Adrenal gland (tissue), 5 donors: Measurements from ENCODE around the gene HDAC4.
A peak's percentile ranks its signal among the peaks of the same experiment; 100 is the strongest.

Experiments
- POLR2A ChIP-seq, 2 donors: fragments of 450-650 bp; IDR thresholded peaks; one replicate each; pipeline ENCODE4 v1.6.1; 2017; ENCODE audit warnings: antibody characterized with exemption in 2 of 2, mild to moderate bottlenecking in 2 of 2, moderate library complexity in 1 of 2
- TF ChIP-seq, protein P1 (sequence below), 6 experiments: fragments of 450-650 bp in 4 of 6; fragments of 200-600 bp in 2 of 6; sonication (generic) in 1 of 6; IDR thresholded peaks; 1 replicate in 5 of 6; 2 replicates in 1 of 6; pipeline versions ENCODE4 v1.5.1 to v1.8.0; 2016 to 2021; ENCODE audit warnings: antibody characterized with exemption in 6 of 6, mild to moderate bottlenecking in 2 of 6, moderate library complexity in 1 of 6
- donor health status: DM: no; HTN: no; CAD: no.

DNA sequence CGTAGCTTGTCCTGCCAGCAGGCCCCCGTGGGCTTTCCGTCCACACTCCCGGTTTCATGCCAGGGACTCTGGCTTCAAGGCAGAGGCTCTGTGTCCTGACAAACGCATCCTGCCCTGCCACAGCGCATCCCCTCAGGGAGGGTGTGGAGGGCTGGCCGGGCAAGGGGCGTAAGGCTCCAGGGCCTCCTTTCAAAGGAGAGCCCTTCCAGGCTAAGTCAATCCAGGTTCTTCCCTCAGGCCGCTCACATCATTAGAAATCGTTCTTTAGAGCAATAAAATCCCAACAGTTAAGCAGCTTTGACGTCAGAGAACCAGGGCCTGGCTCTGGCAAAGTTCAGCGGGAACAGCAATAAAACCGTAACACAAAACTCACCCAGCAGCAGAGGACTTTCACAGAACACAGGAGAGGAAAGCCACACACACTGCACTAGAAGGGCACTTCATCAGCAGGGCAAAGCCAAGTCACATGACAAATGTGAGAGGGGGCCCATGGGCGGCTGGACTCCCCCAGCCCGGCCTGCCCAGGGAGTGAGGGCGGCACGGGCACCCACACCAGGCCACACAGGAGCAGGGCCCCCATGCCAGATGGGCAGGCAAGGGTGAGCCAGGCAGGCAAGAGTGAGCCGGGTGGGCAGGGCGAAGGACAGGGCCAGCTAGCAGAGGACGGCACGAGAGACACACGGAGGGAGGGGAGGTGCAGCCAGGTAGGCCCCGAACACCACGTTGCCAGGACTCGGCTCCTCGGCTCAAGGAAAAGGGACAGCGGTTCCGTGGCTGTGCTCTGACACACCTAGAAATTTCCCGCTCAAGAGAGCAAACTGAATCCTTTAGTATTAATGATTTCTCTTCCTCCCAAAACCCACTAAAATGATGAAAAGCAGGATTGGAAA is 52.0 kb downstream of the HDAC4 start:
- TF ChIP-seq, protein P1, sequence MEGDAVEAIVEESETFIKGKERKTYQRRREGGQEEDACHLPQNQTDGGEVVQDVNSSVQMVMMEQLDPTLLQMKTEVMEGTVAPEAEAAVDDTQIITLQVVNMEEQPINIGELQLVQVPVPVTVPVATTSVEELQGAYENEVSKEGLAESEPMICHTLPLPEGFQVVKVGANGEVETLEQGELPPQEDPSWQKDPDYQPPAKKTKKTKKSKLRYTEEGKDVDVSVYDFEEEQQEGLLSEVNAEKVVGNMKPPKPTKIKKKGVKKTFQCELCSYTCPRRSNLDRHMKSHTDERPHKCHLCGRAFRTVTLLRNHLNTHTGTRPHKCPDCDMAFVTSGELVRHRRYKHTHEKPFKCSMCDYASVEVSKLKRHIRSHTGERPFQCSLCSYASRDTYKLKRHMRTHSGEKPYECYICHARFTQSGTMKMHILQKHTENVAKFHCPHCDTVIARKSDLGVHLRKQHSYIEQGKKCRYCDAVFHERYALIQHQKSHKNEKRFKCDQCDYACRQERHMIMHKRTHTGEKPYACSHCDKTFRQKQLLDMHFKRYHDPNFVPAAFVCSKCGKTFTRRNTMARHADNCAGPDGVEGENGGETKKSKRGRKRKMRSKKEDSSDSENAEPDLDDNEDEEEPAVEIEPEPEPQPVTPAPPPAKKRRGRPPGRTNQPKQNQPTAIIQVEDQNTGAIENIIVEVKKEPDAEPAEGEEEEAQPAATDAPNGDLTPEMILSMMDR (IDR thresholded peaks at IDR 0.05) = no peak
- peak in 1 of 2 donors; percentile 6 for TF ChIP-seq POLR2A (IDR thresholded peaks at IDR 0.05)
